CD4-positive, alpha-beta T cell treated with Interleukin-21 for 1 hour (primary cell): Measurements from ENCODE around the gene COL5A1.
"Not testable (repeated sequence)": the region's sequence is repeated elsewhere in the genome, so short reads cannot be mapped to it uniquely, and the experiment has no call there.

ENCODE experiments used
- DNase-seq: peaks from one replicate; pipeline ENCODE4 v3.0.0-alpha.2; 2020

Gene COL5A1

GRCh38 chr9:134680393-134681060 lies 38.9 kb downstream of the COL5A1 start:
- DNase-seq: no peak

DNA sequence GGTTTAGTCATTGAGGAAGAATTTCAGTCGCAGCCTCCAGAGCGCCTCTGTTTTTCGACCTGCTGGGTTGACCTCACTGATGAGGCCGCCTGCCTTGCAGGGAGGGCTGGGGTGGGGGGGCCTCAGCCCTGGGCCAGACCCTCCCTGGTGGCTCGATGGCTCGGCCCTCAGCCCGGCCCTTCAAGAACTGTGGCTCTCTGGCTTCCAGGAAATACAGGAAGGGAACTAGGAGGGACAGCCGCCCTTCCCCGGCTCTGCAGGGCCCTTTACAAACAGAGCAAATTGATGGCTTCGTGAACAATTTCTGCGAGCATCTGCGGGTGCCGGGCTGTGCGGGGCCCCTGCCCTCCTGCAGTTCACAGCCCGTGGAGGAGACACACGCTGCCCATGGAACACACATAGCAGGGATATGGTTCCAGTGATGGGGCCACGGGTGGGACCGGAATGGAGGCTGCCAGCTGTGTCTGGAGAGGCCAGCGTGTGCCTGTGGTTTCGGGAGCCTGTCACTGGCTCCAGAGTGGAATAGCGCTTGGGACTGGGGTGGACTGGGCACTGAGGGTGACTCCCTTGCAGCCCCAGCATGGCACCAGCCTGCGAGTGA lies 39.6 kb downstream of the COL5A1 start:
- no peak for DNase-seq

GRCh38 chr9:134682026-134682425 lies 40.4 kb downstream of the COL5A1 start:
- DNase-seq: no peak

GRCh38 chr9:134682651-134683364 lies 41.2 kb downstream of the COL5A1 start:
- no peak for DNase-seq

GRCh38 chr9:134683714-134684374 lies 42.2 kb downstream of the COL5A1 start:
- no peak for DNase-seq

GRCh38 chr9:134684375-134684723 lies 42.7 kb downstream of the COL5A1 start:
- no peak for DNase-seq

DNA sequence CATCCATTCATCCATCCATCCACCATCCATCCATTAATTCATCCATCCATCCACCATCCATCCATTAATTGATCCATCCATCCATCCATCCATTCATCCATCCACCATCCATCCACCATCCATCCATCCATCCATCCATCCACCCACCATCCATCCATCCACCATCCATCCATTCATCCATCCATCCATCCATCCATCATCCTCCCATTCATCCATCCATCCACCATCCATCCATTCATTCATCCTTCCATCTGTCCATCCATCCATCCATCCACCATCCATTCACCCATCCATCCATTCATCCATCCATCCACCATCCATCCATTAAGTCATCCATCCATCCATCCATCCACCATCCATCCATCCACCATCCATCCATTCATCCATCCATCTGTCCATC lies 43.3 kb downstream of the COL5A1 start:
- not testable (repeated sequence) for DNase-seq

DNA sequence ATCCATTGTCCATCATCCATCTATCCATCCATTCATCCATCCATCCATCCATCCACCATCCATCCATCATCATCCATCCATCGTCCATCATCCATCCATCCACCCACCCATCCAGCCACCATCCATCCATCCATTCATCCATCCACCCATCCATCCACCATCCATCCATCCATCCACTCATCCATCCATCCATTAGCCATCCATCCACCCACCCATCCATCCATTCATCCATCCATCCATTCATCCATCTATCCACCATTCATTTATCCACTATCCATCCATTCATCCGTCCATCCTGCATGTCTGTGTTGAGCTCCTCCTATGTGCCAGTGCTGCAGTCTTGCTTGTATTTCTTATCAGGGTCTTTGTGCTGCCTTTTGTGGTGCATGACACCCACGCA lies 44.2 kb downstream of the COL5A1 start:
- no peak for DNase-seq

DNA sequence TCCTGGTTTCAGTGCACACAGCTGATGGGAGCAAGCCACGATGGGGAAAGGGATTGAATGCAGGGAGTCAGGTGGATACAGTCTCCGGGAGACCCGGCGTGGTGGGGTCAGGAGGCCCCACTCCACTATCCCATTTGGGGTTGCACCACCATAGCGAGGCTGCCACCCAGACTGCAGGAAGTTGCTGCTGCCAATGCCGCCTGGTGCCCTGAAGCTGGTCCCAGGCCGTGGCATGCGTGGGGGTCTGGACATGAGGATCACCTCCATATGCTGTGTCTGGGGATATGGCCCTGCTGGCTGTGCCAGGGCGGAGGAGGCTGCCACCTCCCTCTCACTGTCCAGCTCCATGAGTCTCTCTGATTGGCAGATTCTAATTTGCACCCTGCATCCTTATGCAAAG lies 45.3 kb downstream of the COL5A1 start:
- DNase-seq: no peak

DNA sequence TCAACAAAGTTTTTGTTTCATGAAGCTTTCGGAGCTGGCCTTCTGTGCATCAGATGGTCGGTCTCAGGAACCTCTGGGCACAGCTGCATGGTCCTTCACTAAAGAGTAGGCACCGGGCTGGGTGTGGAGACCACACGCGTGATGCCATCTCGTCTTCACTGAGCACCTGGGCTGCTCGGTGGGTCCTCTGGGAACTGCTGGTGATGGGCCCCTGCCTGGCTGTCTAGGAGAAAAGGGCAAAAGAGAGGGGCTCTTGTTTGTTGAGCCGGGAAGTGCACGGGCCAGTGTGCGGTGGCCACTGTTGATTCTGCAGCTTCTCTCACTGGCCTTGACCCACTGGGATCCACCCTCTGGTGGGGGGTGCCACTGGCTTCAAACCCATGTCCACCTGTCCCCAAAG lies 46.0 kb downstream of the COL5A1 start:
- no peak for DNase-seq

GRCh38 chr9:134688231-134688630 lies 46.6 kb downstream of the COL5A1 start:
- no peak for DNase-seq

DNA sequence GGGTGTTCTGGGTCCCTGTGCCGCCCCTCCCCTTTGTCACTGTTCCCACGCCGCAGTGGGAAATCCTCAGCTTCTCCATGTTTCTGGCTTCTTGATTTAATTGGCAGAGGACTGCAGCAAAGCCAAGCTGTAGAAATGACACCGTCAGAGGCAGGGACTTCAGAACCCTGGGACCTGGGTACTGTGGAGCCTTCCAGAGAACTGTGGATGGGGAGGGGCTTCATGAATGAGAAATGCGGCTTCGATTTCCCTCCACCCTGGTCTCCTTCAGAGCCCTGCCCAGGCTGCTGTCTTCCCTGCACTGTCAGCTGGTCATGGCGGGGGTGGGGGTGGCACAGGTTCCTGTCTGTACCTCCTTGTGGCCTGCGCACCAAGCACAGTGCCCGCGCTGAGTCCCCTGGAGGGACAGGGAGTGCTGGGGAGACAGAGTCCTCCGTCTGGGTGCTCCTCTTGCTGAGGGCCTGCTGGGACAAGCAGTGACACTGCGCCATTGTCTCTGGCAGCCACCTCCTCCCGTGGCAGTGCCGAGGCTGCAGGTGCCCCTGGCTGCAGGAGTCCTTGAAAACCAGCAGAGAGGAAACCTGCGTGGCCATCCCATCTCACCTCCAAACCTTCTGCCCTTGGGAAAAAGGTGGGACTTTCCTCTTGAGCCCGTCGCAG lies 47.2 kb downstream of the COL5A1 start:
- no peak for DNase-seq

DNA sequence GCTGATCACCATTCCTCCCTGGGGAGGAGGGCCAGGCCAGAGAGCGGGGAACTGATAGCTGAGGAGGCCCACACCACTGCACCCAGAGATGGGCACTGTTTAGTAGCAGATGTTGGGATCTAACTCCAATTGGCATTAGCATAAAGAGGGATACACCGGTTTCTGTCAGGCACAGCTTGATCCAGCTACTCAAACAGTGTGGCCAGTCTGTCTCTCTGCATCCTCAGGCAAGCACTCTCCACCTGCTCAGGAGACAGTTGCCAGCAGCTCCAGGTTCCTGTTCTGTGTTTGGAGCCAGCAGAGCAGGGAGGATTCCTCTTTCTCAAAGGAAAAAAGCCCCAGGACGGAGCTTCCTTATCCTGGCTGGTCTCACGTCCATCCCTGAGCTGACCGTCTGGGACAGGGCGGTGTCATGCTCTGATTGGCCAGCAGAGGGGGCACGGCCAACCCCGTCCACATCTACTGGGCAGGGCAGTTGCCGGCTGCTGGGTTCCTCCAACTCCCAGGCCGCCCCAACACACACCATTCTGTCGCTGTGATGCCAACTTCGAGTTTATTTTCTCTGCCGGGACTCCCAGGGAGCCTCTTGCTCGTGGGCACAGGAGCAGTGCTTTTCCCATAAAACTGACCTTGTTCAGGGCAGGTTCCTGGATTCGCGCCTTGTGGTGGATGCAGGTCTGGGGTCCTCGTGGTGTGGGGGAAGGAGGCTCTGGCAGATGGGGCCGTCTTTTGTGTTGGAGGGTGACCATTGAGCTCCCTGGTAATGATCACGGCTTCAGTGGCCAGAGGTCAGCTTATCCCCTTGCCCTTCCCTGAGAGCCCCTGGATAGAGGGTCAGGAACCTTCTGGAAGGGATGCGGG lies 47.9 kb downstream of the COL5A1 start:
- DNase-seq: peak; percentile 5

DNA sequence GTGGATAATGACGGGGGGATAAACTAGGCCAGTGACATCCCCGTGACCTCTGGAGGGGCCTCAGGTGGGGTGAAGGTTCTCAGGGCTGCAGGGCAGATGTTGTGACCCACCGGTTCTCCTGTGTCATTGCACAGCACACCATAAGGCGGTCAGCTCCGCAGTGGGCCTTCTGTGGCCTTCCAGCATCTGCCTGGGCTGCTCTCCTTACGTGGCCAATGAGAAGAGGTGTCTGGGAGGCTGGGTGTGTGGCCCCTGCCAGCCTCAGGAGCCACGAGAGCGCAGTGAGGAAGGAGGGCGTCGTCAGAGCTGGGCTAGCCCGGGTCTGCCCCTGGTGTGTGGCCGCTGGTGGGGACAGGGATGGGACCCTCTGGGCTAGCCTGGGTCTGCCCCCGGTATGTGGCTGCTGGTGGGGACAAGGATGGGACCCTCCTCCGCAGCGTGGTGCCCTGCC lies 48.7 kb downstream of the COL5A1 start:
- no peak for DNase-seq

DNA sequence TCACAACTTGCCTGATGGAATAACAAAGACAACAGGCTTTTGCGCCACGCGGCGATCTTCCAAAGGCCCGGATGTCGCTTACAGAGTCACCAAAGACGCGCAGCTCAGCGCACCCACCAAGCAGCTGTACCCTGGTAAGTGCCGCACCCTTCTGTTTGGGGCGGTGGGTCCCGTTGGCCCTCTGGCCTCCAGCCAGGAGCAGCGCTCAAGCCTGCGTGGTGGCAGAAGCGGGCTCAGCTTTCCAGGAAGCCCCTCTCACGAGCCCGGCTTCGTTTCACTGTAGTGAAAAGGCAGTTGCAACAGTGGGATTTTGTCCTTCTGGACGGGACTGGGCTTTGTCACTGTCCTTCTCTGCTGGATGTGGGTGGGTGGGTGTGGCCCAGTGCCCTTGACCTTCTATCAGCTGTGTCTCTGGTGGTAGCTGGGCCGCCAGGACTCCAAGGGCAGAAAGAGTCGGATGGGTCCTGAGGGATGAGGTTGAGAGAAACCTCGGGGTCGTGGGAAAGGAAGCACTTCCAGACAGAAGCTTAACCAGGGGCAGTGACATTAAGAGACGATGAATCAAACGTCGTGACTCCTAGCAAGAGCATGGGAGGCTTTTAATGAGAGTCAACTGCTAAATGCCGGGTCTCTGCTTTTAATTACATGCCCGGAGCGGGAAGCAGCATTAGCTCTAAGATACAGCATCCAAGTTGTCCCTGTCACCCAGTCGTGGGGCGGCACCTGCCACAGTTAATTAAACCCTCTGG lies 49.5 kb downstream of the COL5A1 start:
- DNase-seq: no peak

GRCh38 chr9:134691695-134692572 lies 50.3 kb downstream of the COL5A1 start:
- DNase-seq: no peak

DNA sequence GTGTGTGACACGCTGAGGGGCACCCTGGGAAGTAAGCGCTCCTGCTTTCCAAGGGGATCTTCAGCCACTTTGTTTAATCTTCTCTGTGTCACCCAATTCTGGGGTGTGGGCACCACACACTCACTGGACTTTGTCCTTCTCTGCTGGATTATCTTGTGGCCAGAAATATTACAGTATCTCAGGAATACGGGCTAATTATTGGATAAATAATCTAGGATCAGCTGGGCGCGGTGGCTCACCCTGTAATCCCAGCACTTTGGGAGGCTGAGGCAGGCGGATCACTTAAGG lies 50.9 kb downstream of the COL5A1 start:
- DNase-seq: no peak

DNA sequence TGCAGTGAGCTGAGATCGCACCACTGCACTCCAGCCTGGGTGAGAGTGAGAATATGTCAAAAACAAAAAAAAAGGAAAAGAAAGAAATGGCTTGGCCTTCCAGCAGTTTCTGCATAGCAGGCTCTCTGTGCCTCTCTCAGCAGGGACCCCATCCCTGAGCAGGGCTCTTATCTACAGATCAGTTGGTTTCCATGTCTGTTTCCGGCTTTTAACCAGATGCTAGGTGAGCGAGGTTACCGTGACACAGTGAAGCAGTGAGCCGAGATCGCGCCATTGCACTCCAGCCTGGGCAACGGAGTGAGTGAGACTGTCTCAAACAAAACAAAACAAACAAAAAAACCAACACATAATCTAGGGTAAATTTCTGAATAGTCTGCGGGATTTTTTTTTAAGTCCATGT lies 51.4 kb downstream of the COL5A1 start:
- peak; percentile 3 for DNase-seq

DNA sequence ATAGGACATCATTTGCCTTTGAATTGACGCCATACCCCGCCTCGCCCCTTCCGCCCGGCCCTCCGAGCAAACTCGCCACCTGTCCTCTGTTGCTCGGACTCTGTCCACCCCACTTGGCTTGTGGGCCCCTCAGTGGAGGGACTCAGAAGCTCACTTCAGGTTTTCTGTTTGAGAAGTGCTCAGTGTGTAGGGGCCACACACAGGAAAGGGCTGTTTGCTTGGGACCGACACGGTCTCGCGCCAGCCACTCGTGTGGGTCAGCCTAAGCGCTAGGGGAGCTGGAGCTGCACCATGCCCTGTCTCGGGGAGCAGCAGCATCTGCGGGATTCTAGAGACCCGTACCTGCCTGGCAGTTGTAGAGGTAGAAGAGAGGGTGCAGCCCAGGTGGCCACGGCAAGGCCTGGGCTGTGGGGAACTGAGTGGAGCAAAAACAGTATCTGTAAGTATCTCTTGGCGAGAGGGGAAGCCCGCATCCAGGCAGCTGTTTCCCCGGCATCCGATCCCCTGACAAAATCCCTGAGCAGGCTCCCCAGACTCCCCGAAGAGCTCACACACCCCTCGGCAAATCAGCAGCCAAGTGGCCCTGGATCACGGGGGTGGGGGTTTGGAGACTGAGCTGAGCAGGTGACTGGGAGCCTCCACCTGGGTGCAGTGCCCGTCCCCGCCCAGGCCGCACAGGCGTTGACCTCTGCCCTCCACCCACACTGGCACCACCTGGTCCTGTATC lies 52.2 kb downstream of the COL5A1 start:
- DNase-seq: no peak

GRCh38 chr9:134694368-134694665 lies 52.7 kb downstream of the COL5A1 start:
- DNase-seq: no peak
